ENCODE results near the gene C9orf50. TPM values are rescaled to one million over a fixed set of nuclear protein-coding genes. Genes with fewer than 3 reads are reported as not detected.
"Not testable (repeated sequence)": the region's sequence is repeated elsewhere in the genome, so short reads cannot be mapped to it uniquely, and the experiment has no call there.

C9orf50 gene
- total RNA-seq, 1 donor, result not detected

DNA sequence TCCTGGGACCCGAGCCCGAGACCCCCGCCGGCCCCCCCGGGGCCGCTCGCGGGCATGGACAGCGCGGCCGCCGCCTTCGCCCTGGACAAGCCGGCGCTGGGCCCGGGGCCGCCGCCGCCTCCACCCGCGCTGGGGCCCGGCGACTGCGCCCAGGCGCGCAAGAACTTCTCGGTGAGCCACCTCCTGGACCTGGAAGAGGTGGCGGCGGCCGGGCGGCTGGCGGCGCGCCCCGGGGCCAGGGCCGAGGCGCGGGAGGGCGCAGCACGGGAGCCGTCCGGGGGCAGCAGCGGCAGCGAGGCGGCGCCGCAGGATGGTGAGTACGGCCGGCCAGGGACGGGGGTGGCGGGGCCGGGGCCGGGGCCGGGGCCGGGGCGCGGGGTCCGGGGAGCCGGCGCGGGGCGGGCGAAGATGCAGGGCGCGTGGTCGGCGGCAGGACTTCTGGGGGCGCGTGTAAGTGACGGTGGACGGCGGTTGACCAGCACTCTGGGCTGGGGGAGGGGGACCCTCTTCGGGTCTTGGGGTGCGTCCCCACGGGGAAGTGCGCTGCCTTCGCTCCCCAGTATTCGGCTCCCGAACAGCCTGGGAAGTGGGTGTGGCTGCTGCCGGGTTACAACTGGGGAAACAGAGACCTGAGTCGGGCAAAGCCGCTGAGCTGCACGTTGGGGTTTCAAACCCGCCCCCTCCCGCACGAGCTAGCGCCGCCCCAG lies 45.1 kb upstream of the C9orf50 start:
- no peak overlapping the region for H3K4me3 ChIP-seq (ENCODE audit: low read depth, low read length)
- DNase-seq (ENCODE audit: low read depth), result no peak
- TF ChIP-seq, protein P1, sequence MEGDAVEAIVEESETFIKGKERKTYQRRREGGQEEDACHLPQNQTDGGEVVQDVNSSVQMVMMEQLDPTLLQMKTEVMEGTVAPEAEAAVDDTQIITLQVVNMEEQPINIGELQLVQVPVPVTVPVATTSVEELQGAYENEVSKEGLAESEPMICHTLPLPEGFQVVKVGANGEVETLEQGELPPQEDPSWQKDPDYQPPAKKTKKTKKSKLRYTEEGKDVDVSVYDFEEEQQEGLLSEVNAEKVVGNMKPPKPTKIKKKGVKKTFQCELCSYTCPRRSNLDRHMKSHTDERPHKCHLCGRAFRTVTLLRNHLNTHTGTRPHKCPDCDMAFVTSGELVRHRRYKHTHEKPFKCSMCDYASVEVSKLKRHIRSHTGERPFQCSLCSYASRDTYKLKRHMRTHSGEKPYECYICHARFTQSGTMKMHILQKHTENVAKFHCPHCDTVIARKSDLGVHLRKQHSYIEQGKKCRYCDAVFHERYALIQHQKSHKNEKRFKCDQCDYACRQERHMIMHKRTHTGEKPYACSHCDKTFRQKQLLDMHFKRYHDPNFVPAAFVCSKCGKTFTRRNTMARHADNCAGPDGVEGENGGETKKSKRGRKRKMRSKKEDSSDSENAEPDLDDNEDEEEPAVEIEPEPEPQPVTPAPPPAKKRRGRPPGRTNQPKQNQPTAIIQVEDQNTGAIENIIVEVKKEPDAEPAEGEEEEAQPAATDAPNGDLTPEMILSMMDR (IDR thresholded peaks at IDR 0.05; ENCODE audit: insufficient read depth, low read depth, low read length), result no peak

- no peak for DNase-seq (ENCODE audit: low read depth)
- peak within 1 kb of the TSS; percentile 46 for H3K4me3 ChIP-seq (ENCODE audit: low read depth, low read length)
- TF ChIP-seq, protein P1 (IDR thresholded peaks at IDR 0.05; ENCODE audit: insufficient read depth, low read depth, low read length), result no peak
Observed at GRCh38 chr9:129665389-129665775, 44.5 kb upstream of the C9orf50 start, which contains the start of gene PRRX2. PRRX2 (plus strand) TSS chr9:129665647; CDS start chr9:129665868, 221 bp downstream.

DNA sequence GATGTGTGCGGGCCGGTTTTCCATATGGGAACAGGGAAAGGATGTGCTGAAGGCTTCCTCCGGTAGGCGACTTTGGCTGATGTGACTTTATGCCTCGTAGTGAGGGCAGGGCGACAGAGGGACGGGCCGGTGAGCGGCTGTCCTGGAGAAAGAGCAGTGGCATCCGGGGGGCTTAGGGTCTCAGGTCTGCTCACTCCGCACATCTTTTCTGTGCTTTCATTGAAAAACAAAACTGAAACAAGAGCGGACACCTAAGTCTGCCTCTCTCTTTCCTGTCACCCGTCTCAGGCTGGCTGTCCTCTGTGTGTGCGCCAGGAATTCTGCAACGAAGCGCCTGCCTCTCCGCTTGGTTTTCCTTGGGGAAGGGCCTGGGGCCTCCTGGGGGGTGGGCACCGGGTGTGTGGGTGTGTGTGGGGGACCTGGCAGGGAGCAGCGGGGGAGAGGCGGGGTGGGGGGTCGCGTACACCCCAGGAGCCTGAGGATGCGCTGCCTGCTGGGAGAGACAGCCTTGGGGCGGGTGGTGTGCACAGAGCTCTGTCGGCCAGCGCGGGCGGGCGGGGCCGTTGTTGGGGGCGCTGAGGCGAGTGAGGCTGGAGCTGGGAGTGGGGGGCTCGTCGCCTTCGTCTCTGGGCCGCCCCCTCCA lies 44.0 kb upstream of the C9orf50 start:
- DNase-seq (ENCODE audit: low read depth), result no peak
- peak overlapping the region; percentile 46 for H3K4me3 ChIP-seq (ENCODE audit: low read depth, low read length)
- TF ChIP-seq, protein P1 (IDR thresholded peaks at IDR 0.05; ENCODE audit: insufficient read depth, low read depth, low read length), result no peak

GRCh38 chr9:129662239-129662638 lies 41.3 kb upstream of the C9orf50 start:
- DNase-seq (ENCODE audit: low read depth); H3K4me3 ChIP-seq (ENCODE audit: low read depth, low read length): not testable (repeated sequence)

- TF ChIP-seq, protein P1 (IDR thresholded peaks at IDR 0.05; ENCODE audit: insufficient read depth, low read depth, low read length), result no peak
- H3K4me3 ChIP-seq (ENCODE audit: low read depth, low read length), result no peak overlapping the region
- DNase-seq (ENCODE audit: low read depth), result no peak
Observed at GRCh38 chr9:129661029-129661428, 40.1 kb upstream of the C9orf50 start.

DNA sequence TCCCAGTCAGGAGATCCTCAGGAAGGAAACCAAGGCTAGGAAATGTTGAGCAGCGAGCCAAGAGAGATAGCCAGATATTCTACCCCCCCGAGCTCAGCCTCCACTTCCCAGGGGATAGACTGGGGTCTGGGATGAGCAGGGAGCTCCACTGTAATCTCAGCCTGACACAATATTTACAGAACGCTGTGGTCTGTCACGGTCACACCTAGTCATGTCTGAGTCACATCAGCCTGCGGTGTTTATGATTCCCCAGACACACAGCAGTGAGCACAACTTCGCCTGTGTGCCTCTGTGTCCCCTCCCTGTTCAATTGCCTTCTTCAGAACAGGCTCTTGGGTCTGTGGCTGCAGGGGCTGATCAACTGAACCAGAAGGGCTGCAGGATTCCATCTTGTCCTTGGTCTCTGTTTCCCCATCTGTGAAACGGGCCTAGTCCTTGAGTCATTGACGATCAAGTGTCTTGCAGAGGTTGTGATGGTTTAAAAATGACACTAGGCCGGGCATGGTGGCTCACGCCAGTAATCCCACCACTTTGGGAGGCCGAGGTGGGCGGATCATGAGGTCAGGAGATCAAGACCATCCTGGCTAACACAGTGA lies 36.0 kb upstream of the C9orf50 start:
- no peak overlapping the region for H3K4me3 ChIP-seq (ENCODE audit: low read depth, low read length)
- DNase-seq (ENCODE audit: low read depth), result peak; percentile 53
- TF ChIP-seq, protein P1 (IDR thresholded peaks at IDR 0.05; ENCODE audit: insufficient read depth, low read depth, low read length), result no peak

- TF ChIP-seq, protein P1 (IDR thresholded peaks at IDR 0.05; ENCODE audit: insufficient read depth, low read depth, low read length), result no peak
- DNase-seq (ENCODE audit: low read depth), result no peak
- H3K4me3 ChIP-seq (ENCODE audit: low read depth, low read length), result no peak overlapping the region
Observed at GRCh38 chr9:129655696-129656095, 34.8 kb upstream of the C9orf50 start.

All from fibroblast of villous mesenchyme (primary cell).